HepG2 (cell line): ENCODE measurements around the gene ITCH. TPM values are rescaled to one million over a fixed set of nuclear protein-coding genes. Genes with fewer than 3 reads are reported as not detected.
A peak's percentile ranks its signal among the peaks of the same experiment; 100 is the strongest.

Experiments
- CBX2 ChIP-seq, 2 experiments: fragments of 200-600 bp in 1 of 2; sonication (generic); formaldehyde crosslinking in 1 of 2; IDR thresholded peaks; 2 replicates each; pipeline versions ENCODE4 v1.7.0 to v1.8.1; 2018 to 2022; ENCODE audit warnings: low read depth in 2 of 2, low read length in 1 of 2, mild to moderate bottlenecking in 1 of 2, missing genetic modification reagents in 1 of 2
- CREM ChIP-seq, 2 experiments: sonication (generic) in 1 of 2; formaldehyde crosslinking in 1 of 2; IDR thresholded peaks; 2 replicates each; pipeline versions ENCODE4 v1.4.0 to v1.6.1; 2016 to 2020; ENCODE audit warnings: antibody characterized with exemption in 1 of 2, mild to moderate bottlenecking in 1 of 2, missing genetic modification reagents in 1 of 2
- FOXK1 ChIP-seq: sonication (generic); formaldehyde crosslinking; IDR thresholded peaks from 2 replicates; pipeline ENCODE4 v1.4.0; 2020; ENCODE audit warnings: low read depth, missing genetic modification reagents, borderline replicate concordance
- GRHL1 ChIP-seq: sonication (generic); formaldehyde crosslinking; conservative IDR thresholded peaks from 2 replicates; pipeline ENCODE4 v1.8.0; 2022; ENCODE audit warnings: missing genetic modification reagents
- MXD4 ChIP-seq: IDR thresholded peaks from 2 replicates; pipeline ENCODE4 v1.6.1; 2016; ENCODE audit warnings: mild to moderate bottlenecking, missing biosample characterization, missing genetic modification reagents
- PTBP1 ChIP-seq: fragments of 200-400 bp; formaldehyde crosslinking; IDR thresholded peaks from 2 replicates; pipeline ENCODE4 v1.6.1; 2018; ENCODE audit warnings: low read length, low read depth; ENCODE audit not compliant: poor library complexity, severe bottlenecking
- ZNF296 ChIP-seq: sonication (generic); formaldehyde crosslinking; conservative IDR thresholded peaks from 2 replicates; pipeline ENCODE4 v1.5.0; 2020; ENCODE audit warnings: mild to moderate bottlenecking, missing genetic modification reagents
- ZNF30 ChIP-seq: sonication (generic); formaldehyde crosslinking; IDR thresholded peaks from 2 replicates; pipeline ENCODE4 v1.5.0; 2020; ENCODE audit warnings: mild to moderate bottlenecking, missing genetic modification reagents
- ZNF335 ChIP-seq: sonication (generic); formaldehyde crosslinking; IDR thresholded peaks from 2 replicates; pipeline ENCODE4 v1.4.0; 2020; ENCODE audit warnings: missing genetic modification reagents
- ZNF337 ChIP-seq: sonication (generic); formaldehyde crosslinking; IDR thresholded peaks from 2 replicates; pipeline ENCODE4 v1.5.1; 2020; ENCODE audit warnings: missing genetic modification reagents, low read depth, mild to moderate bottlenecking, borderline replicate concordance
- ZNF891 ChIP-seq: sonication (generic); formaldehyde crosslinking; IDR thresholded peaks from 2 replicates; pipeline ENCODE4 v1.5.0; 2020; ENCODE audit warnings: mild to moderate bottlenecking, missing genetic modification reagents
- polyA plus RNA-seq, 8 experiments: library from polyadenylated mRNA; depleted of rRNA in 3 of 8; stranded (reverse) in 7 of 8; unstranded in 1 of 8; fragments of >200 nt; fragmentation: Illumina TruSeq in 4 of 8; extraction: Trizol in 4 of 8; gene quantifications; 2 replicates each; pipeline versions ENCODE4 v1.2.1 to v1.2.3, GENCODE V29; 2011 to 2016; ENCODE audit warnings: low read depth in 4 of 8, missing spikeins in 1 of 8, mixed read lengths in 1 of 8; ENCODE audit not compliant: insufficient read depth in 1 of 8
- total RNA-seq, 5 experiments: library from RNA; depleted of rRNA; stranded (reverse); fragments of >200 nt; fragmentation: Illumina TruSeq; extraction: Trizol; gene quantifications; 2 replicates each; pipeline ENCODE4 v1.2.3, GENCODE V29; 2016; ENCODE audit warnings: low read depth in 1 of 5
- TF ChIP-seq, protein P1 (sequence below): sonication (generic); formaldehyde crosslinking; IDR thresholded peaks from 2 replicates; pipeline ENCODE4 v1.8.0; 2022; ENCODE audit warnings: mild to moderate bottlenecking, missing genetic modification reagents, borderline replicate concordance
- TF ChIP-seq, protein P2 (sequence below): IDR thresholded peaks from 2 replicates; pipeline ENCODE4 v1.6.1; 2018; ENCODE audit warnings: missing genetic modification reagents, mild to moderate bottlenecking, missing compliant biosample characterization
- TF ChIP-seq, protein P3 (sequence below): sonication (generic); formaldehyde crosslinking; IDR thresholded peaks from 2 replicates; pipeline ENCODE4 v1.5.0; 2020; ENCODE audit warnings: mild to moderate bottlenecking, missing genetic modification reagents, borderline replicate concordance
- TF ChIP-seq, protein P4 (sequence below): sonication (generic); formaldehyde crosslinking; IDR thresholded peaks from 2 replicates; pipeline ENCODE4 v1.4.0; 2020; ENCODE audit warnings: missing genetic modification reagents, borderline replicate concordance
- TF ChIP-seq, protein P5 (sequence below): sonication (generic); formaldehyde crosslinking; IDR thresholded peaks from 2 replicates; pipeline ENCODE4 v1.4.0; 2020; ENCODE audit warnings: low read depth, mild to moderate bottlenecking, missing genetic modification reagents

The ITCH gene
- total and polyA plus RNA-seq, 2 of the 13 experiments (the other 11 are each of a cell fraction or from before 2014, with no cell fraction given): 20.5 to 112 TPM

- TF ChIP-seq ZNF296 (CRISPR knock-in tag) (no peak), CBX2 (IDR thresholded peaks at IDR 0.05; ENCODE audit: low read depth, low read length) (no peak), CBX2 (CRISPR knock-in tag; IDR thresholded peaks at IDR 0.05; ENCODE audit: low read depth) (no peak), ZNF337 (CRISPR knock-in tag) (no peak), FOXK1 (CRISPR knock-in tag) (peak; percentile 73; the same call in 1 of the 2 replicates), ZNF30 (CRISPR knock-in tag) (peak; percentile 69; the same call in 1 of the 2 replicates), CREM (IDR thresholded peaks at IDR 0.05) (peak; percentile 79), CREM (CRISPR knock-in tag; IDR thresholded peaks at IDR 0.05) (no peak; the same call in 1 of the 2 replicates), GRHL1 (CRISPR knock-in tag) (no peak), ZNF891 (peak; percentile 96; the same call in 1 of the 2 replicates), PTBP1 (peak; percentile 89), MXD4 (peak; percentile 45; the same call in 1 of the 2 replicates), ZNF335 (CRISPR knock-in tag) (peak; percentile 29; the same call in 1 of the 2 replicates)
- TF ChIP-seq, protein P1, sequence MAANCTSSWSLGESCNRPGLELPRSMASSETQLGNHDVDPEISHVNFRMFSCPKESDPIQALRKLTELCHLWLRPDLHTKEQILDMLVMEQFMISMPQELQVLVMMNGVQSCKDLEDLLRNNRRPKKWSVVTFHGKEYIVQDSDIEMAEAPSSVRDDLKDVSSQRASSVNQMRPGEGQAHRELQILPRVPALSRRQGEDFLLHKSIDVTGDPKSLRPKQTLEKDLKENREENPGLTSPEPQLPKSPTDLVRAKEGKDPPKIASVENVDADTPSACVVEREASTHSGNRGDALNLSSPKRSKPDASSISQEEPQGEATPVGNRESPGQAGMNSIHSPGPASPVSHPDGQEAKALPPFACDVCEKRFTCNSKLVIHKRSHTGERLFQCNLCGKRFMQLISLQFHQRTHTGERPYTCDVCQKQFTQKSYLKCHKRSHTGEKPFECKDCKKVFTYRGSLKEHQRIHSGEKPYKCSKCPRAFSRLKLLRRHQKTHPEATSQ: peak; percentile 11; the same call in 1 of the 2 replicates
- TF ChIP-seq, protein P2, sequence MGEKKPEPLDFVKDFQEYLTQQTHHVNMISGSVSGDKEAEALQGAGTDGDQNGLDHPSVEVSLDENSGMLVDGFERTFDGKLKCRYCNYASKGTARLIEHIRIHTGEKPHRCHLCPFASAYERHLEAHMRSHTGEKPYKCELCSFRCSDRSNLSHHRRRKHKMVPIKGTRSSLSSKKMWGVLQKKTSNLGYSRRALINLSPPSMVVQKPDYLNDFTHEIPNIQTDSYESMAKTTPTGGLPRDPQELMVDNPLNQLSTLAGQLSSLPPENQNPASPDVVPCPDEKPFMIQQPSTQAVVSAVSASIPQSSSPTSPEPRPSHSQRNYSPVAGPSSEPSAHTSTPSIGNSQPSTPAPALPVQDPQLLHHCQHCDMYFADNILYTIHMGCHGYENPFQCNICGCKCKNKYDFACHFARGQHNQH: peak; percentile 91
- TF ChIP-seq, protein P3, sequence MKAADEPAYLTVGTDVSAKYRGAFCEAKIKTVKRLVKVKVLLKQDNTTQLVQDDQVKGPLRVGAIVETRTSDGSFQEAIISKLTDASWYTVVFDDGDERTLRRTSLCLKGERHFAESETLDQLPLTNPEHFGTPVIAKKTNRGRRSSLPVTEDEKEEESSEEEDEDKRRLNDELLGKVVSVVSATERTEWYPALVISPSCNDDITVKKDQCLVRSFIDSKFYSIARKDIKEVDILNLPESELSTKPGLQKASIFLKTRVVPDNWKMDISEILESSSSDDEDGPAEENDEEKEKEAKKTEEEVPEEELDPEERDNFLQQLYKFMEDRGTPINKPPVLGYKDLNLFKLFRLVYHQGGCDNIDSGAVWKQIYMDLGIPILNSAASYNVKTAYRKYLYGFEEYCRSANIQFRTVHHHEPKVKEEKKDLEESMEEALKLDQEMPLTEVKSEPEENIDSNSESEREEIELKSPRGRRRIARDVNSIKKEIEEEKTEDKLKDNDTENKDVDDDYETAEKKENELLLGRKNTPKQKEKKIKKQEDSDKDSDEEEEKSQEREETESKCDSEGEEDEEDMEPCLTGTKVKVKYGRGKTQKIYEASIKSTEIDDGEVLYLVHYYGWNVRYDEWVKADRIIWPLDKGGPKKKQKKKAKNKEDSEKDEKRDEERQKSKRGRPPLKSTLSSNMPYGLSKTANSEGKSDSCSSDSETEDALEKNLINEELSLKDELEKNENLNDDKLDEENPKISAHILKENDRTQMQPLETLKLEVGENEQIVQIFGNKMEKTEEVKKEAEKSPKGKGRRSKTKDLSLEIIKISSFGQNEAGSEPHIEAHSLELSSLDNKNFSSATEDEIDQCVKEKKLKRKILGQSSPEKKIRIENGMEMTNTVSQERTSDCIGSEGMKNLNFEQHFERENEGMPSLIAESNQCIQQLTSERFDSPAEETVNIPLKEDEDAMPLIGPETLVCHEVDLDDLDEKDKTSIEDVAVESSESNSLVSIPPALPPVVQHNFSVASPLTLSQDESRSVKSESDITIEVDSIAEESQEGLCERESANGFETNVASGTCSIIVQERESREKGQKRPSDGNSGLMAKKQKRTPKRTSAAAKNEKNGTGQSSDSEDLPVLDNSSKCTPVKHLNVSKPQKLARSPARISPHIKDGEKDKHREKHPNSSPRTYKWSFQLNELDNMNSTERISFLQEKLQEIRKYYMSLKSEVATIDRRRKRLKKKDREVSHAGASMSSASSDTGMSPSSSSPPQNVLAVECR (CRISPR knock-in tag): peak; percentile 90
- TF ChIP-seq, protein P4, sequence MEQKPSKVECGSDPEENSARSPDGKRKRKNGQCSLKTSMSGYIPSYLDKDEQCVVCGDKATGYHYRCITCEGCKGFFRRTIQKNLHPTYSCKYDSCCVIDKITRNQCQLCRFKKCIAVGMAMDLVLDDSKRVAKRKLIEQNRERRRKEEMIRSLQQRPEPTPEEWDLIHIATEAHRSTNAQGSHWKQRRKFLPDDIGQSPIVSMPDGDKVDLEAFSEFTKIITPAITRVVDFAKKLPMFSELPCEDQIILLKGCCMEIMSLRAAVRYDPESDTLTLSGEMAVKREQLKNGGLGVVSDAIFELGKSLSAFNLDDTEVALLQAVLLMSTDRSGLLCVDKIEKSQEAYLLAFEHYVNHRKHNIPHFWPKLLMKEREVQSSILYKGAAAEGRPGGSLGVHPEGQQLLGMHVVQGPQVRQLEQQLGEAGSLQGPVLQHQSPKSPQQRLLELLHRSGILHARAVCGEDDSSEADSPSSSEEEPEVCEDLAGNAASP (CRISPR knock-in tag): peak; percentile 13; the same call in 1 of the 2 replicates
- TF ChIP-seq, protein P5, sequence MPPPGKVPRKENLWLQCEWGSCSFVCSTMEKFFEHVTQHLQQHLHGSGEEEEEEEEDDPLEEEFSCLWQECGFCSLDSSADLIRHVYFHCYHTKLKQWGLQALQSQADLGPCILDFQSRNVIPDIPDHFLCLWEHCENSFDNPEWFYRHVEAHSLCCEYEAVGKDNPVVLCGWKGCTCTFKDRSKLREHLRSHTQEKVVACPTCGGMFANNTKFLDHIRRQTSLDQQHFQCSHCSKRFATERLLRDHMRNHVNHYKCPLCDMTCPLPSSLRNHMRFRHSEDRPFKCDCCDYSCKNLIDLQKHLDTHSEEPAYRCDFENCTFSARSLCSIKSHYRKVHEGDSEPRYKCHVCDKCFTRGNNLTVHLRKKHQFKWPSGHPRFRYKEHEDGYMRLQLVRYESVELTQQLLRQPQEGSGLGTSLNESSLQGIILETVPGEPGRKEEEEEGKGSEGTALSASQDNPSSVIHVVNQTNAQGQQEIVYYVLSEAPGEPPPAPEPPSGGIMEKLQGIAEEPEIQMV (CRISPR knock-in tag): 0 out of 2 replicates have a peak, but pooled peaks have one; percentile 16
Measured at GRCh38 chr20:34363062-34363464, at the start of gene ITCH (continued).
